ENCODE results near the gene TENM4.

GRCh38 chr11:78789375-78789774, 651.5 kb downstream of the TENM4 start:
- TF ChIP-seq CTCF (IDR thresholded peaks at IDR 0.05) (no peak), POLR2A (IDR thresholded peaks at IDR 0.05) (no peak)

Measured in heart left ventricle (tissue), 13 donors.